NT2/D1 (cell line): ENCODE data around the gene CCDC34.

Experiments
- DNase-seq: peaks from one replicate; pipeline ENCODE4 v3.0.0-alpha.2; 2011; ENCODE audit warnings: low read depth, low spot score
- H3K27me3 ChIP-seq: 2 replicates; pipeline ENCODE4 v1.6.0; 2011; ENCODE audit warnings: mild to moderate bottlenecking; ENCODE audit not compliant: insufficient read length, insufficient read depth
- H3K36me3 ChIP-seq: 2 replicates; pipeline ENCODE4 v1.6.1; 2011; ENCODE audit warnings: mild to moderate bottlenecking, low read length, mixed read lengths; ENCODE audit not compliant: insufficient read depth, insufficient read length
- H3K4me1 ChIP-seq: 2 replicates; pipeline ENCODE4 v1.5.1; 2011; ENCODE audit not compliant: insufficient read depth, insufficient read length
- H3K4me3 ChIP-seq: 2 replicates; pipeline ENCODE4 v1.5.1; 2011; ENCODE audit warnings: low read depth; ENCODE audit not compliant: insufficient read length
- H3K9ac ChIP-seq: 2 replicates; pipeline ENCODE4 v1.6.0; 2011; ENCODE audit warnings: low read depth; ENCODE audit not compliant: insufficient read length
- H3K9me3 ChIP-seq: 2 replicates; pipeline ENCODE4 v1.5.1; 2011; ENCODE audit warnings: mild to moderate bottlenecking, low read length; ENCODE audit not compliant: insufficient read depth
- SUZ12 ChIP-seq: IDR thresholded peaks from 2 replicates; pipeline ENCODE4 v1.6.1; 2011; ENCODE audit not compliant: insufficient read length, insufficient read depth; ENCODE audit errors: extremely low read depth
- YY1 ChIP-seq: IDR thresholded peaks from 2 replicates; pipeline ENCODE4 v1.6.1; 2011; ENCODE audit not compliant: insufficient read length, insufficient read depth
- ZNF274 ChIP-seq: IDR thresholded peaks from 2 replicates; pipeline ENCODE4 v1.6.1; 2011; ENCODE audit warnings: mild to moderate bottlenecking, low read depth, low read length

The CCDC34 gene

DNA sequence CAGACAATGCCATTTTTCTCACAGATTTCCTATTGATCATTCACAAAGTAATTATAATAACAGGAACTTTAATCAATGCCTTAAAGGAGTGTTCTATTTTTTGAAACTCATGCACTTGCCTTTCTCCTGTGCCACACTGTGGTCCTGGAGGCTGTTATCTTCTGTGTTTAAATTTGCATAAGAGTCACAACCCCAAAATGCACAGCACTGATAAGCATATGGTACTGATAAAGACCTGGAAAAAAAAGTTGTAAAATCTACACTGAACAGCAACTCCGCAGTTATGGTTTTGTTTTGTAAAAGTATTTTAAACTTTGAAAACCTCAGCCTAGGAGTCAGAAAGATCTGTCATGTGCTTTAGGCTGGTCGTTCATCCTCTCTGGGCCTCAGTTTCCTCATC lies 9.1 kb upstream of the CCDC34 start:
- Histone ChIP-seq H3K27me3 (no peaks in the 10 kb centered on the region), H3K36me3 (peaks cover 37% of the 10 kb centered on the region), H3K4me3 (no peak overlapping the region), H3K4me1 (no peaks in the 10 kb centered on the region), H3K9ac (no peak overlapping the region), H3K9me3 (no peaks in the 10 kb centered on the region)
- no peak for TF ChIP-seq YY1
- TF ChIP-seq SUZ12, result no peak
- TF ChIP-seq ZNF274, result no peak
- DNase-seq, result no peak

- no peaks in the 10 kb centered on the region for H3K9me3 ChIP-seq
- H3K27me3 ChIP-seq, result no peaks in the 10 kb centered on the region
- H3K4me1 ChIP-seq, result no peaks in the 10 kb centered on the region
- TF ChIP-seq ZNF274, result no peak
- no peak for TF ChIP-seq YY1
- no peak for TF ChIP-seq SUZ12
- DNase-seq, result no peak
- H3K36me3 ChIP-seq, result peaks cover 37% of the 10 kb centered on the region
- H3K9ac ChIP-seq, result no peak overlapping the region
- H3K4me3 ChIP-seq, result no peak overlapping the region
These were observed 8.5 kb upstream of the CCDC34 start for GRCh38 chr11:27371489-27371888.

- Histone ChIP-seq H3K4me3 (no peak overlapping the region), H3K9me3 (no peaks in the 10 kb centered on the region), H3K4me1 (no peaks in the 10 kb centered on the region), H3K27me3 (no peaks in the 10 kb centered on the region), H3K9ac (no peak overlapping the region), H3K36me3 (peaks cover 37% of the 10 kb centered on the region)
- TF ChIP-seq ZNF274 (no peak), YY1 (no peak), SUZ12 (no peak)
- DNase-seq, result no peak
These were observed 7.4 kb upstream of the CCDC34 start for GRCh38 chr11:27370374-27370773.

DNA sequence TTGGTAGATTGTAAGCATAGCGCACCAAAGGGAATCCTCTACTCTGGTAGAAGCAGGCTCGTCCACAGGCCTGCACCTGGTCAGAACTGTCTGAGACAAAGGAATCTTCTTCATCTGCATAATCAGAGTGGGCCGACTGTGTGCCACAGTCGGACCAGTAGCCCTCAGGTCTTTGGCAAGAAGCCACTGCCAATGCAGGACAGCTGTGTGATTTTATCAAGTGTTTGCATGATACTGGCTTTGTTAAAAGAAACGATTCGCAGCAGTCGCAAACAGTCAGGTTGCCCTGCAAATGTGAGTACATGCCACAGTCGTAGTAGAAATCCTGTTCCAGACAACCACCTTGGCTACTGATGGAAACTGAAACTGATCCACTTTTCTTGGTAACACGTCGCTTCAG lies 4.9 kb upstream of the CCDC34 start:
- Histone ChIP-seq H3K4me1 (no peaks in the 10 kb centered on the region), H3K9me3 (no peaks in the 10 kb centered on the region), H3K9ac (no peak overlapping the region), H3K4me3 (no peak overlapping the region), H3K27me3 (no peaks in the 10 kb centered on the region), H3K36me3 (peaks cover 33% of the 10 kb centered on the region)
- DNase-seq, result no peak
- TF ChIP-seq YY1, result no peak
- TF ChIP-seq ZNF274, result no peak
- TF ChIP-seq SUZ12, result no peak

DNA sequence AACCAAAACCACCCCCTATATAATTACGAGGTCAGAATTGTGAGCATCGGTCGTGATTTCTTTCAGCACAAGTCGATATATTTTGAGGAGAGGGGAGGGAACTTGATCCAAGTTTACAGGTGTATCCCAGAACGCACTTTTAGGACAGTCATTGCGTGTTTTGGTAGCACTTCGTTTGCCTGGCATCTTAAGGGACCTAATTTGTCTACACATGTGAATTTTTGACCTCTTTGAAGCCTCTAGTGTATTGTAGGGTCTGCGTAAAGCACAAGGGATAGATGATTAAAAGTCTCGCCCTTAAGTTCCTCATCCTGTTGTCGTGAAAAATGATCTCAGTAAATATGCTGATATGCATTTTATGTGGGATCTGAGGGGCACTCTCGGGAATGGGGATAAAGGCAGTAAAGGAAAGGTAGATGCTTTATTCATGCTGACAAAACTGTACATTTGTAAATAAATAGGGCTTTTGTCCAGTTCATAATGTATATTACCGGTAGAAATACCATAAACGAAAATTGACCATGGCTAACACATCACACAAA lies 632 bp upstream of the CCDC34 start:
- Histone ChIP-seq H3K9me3 (no peaks in the 10 kb centered on the region), H3K4me3 (peak overlapping the region; percentile 33), H3K27me3 (no peaks in the 10 kb centered on the region), H3K36me3 (peaks cover 15% of the 10 kb centered on the region), H3K4me1 (no peaks in the 10 kb centered on the region), H3K9ac (peak overlapping the region; percentile 68)
- no peak for DNase-seq
- TF ChIP-seq YY1, result no peak

- no peak for DNase-seq
- Histone ChIP-seq H3K4me3 (peak overlapping the region; percentile 91), H3K9me3 (no peaks in the 10 kb centered on the region), H3K27me3 (no peaks in the 10 kb centered on the region), H3K4me1 (no peaks in the 10 kb centered on the region), H3K9ac (peak overlapping the region; percentile 95), H3K36me3 (peaks cover 6% of the 10 kb centered on the region)
- TF ChIP-seq SUZ12 (no peak), ZNF274 (no peak), YY1 (no peak)
These were observed 1.2 kb downstream of the CCDC34 start for GRCh38 chr11:27361649-27362431.

DNA sequence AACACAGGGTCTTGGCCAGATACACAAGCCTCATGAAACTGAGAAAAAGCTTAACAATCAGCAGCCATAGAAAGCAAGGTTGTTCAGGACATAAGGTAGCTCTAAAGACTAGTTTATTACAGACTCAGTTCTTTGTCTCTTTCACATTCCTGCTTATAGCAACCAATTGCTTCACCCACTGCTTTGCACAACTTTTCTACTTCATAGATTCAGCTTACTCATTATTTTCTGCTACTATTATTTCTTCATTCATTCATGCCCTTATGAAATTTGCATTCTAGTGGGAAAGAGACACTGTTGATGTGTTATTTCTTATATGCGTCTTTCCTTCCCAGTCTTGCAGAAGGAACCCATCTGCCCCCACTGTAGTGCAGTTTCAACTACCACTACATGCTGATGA lies 4.7 kb downstream of the CCDC34 start:
- no peaks in the 10 kb centered on the region for H3K4me1 ChIP-seq

More for the DNA sequence above, 4.7 kb downstream of the CCDC34 start:
- no peak for DNase-seq
- TF ChIP-seq SUZ12, result no peak
- TF ChIP-seq ZNF274, result no peak
- TF ChIP-seq YY1, result no peak
- H3K9ac ChIP-seq, result no peak overlapping the region
- H3K4me3 ChIP-seq, result no peak overlapping the region
- H3K36me3 ChIP-seq, result peaks cover 6% of the 10 kb centered on the region
- H3K9me3 ChIP-seq, result no peaks in the 10 kb centered on the region
- H3K27me3 ChIP-seq, result no peaks in the 10 kb centered on the region
